Stimulated activated CD4-positive, alpha-beta T cell treated with anti-CD3 and anti-CD28 coated beads, Interleukin-15, amount 100 ng/mL, for 24 hours (primary cell): ENCODE data around the gene AUTS2.

Experiments used
- DNase-seq: peaks from one replicate; pipeline ENCODE4 v3.0.0-alpha.2; 2020

AUTS2 gene

DNA sequence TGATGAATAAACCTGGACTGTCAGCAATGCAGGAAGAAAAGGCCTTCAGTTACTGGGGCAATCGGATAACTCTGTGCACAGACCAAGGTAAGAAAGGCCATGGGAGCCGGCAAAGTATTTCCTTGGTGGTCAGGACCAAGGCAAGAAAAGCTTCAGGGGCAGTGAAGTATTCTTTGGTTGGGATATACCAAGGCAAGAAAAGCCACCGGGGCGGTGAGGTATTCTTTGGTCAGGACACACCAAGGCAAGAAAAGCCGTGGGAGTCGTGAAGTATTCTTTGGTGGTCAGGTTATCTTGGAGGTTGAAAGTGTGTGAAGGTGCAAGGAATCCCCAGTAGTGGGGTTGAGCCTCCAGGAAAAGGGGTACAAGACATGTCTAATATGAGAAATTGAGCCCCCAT is 1238.7 kb downstream of the AUTS2 start:
- no peak for DNase-seq

DNA sequence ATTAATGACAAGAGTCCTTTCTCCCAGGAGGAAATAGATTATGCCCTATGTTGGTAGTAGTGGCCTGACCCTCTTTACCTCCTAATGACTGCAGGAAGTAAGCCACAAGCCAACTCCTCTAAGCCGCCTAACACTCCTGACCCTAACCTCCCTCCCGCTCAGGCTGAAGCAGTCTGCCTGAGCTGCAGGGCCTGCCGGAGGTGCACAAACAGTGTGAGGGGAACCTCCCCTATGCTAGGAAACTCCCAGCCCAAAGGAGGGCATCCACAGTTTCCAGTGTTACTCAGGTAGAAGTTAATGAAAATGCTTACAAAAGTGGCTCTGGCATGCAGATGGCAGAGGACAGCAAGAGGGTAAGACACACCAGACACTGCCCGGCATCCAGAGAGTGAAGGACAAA is 1239.3 kb downstream of the AUTS2 start:
- no peak for DNase-seq

DNA sequence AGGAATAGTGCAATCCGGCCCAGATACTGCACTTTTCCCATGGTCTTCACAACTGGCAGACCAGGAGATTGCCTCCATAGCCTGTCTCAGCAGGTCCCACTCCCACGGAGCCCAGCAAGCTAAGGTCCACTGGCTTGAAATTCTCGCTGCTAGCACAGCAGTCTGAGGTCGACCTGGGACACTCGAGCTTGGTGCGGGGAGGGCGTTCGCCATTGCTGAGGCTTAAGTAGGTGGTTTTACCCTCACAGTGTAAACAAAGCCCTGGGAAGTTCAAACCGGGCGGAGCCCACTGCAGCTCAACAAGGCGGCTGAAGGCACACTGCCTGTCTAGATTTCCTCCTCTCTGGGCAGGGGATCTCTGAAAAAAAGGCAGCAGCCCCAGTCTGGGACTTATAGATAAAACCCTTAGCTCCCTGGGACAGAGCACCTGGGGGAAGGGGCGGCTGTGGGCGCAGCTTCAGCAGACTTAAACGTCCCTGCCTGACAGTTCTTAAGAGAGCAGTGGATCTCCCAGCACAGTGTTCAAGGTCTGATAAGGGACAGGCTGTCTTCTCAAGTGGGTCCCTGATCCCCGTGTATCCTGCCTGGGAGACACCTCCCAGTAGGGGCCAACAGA is 1240.1 kb downstream of the AUTS2 start:
- DNase-seq = no peak
